Measurements from ENCODE around the gene CCDC197. TPM values are rescaled to one million over a fixed set of nuclear protein-coding genes. Genes with fewer than 3 reads are reported as not detected.
A peak's percentile ranks its signal among the peaks of the same experiment; 100 is the strongest.

CCDC197 gene
- total and polyA plus RNA-seq, 8 donors: not detected

DNA sequence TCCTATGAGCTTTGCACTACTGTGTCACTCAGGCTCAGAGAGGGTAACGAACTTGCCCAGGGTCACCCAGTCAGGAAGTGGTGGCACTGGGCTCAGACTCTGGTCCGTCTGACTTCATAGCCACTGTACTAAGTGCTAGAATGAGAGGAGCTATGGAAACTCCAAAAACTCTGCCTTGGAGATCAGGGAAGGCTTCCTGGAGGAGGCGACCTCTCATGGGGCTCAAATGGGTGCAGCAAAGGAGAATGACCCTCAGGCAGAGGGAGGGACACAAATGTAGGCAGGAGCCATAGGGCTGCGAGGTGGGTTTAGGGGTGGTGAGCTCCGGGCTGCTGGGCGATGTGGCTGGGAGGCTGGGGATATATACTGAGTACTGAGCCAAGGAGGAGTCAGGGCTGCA, 3.2 kb downstream of the CCDC197 start:
- TF ChIP-seq, protein P1, sequence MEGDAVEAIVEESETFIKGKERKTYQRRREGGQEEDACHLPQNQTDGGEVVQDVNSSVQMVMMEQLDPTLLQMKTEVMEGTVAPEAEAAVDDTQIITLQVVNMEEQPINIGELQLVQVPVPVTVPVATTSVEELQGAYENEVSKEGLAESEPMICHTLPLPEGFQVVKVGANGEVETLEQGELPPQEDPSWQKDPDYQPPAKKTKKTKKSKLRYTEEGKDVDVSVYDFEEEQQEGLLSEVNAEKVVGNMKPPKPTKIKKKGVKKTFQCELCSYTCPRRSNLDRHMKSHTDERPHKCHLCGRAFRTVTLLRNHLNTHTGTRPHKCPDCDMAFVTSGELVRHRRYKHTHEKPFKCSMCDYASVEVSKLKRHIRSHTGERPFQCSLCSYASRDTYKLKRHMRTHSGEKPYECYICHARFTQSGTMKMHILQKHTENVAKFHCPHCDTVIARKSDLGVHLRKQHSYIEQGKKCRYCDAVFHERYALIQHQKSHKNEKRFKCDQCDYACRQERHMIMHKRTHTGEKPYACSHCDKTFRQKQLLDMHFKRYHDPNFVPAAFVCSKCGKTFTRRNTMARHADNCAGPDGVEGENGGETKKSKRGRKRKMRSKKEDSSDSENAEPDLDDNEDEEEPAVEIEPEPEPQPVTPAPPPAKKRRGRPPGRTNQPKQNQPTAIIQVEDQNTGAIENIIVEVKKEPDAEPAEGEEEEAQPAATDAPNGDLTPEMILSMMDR (IDR thresholded peaks at IDR 0.05): no peak

DNA sequence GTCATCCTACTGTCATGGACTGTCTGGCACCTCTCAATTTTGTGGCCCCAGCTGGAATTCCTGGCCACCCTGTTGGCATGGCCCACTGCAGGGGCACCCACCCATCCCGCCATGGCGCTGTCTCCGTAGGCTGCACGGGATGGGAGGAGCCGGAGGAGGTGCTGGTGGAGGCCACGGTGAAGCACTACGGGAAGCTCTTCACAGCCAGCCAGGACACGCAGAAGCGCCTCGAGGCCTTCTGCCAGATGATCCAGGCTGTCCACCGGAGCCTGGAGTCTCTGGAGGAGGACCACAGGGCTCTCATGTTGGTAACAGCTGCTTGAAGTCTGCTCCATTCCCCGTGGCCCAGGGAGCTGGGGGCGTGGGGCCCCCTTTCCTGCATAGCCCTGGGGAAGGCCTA, 3.9 kb downstream of the CCDC197 start:
- 76 to 80% methylated on average over 12 to 13 of the region's 13 CpGs for WGBS, 2 donors
- no peaks in the 10 kb centered on the region for H3K9me3 ChIP-seq
- ATAC-seq (no peak), FAIRE-seq (no peak), DNase-seq (no peak)
- no peak overlapping the region for H3K27ac ChIP-seq
- TF ChIP-seq, protein P1 (IDR thresholded peaks at IDR 0.05): no peak
- no peaks in the 10 kb centered on the region for H3K4me1 ChIP-seq
- H3K27me3 ChIP-seq: no peaks in the 10 kb centered on the region
- H3K36me3 ChIP-seq: no peaks in the 10 kb centered on the region
- intact Hi-C loops (cut with DNase I): loop anchor here in 2 of 3 donors (2.0 to 5.0 kb wide), 2 partner anchors 62 to 64 kb away; no protein-coding TSS in a partner anchor
- H3K4me3 ChIP-seq: no peak overlapping the region

More for the DNA sequence above, 3.2 kb downstream of the CCDC197 start:
- Histone ChIP-seq H3K4me3 (no peak overlapping the region), H3K9me3 (no peaks in the 10 kb centered on the region), H3K27me3 (no peaks in the 10 kb centered on the region), H3K27ac (no peak overlapping the region), H3K36me3 (no peaks in the 10 kb centered on the region), H3K4me1 (no peaks in the 10 kb centered on the region)
- no peak for DNase-seq
- WGBS, 2 donors: 77 to 80% methylated on average over 6 of the region's 6 CpGs
- FAIRE-seq: no peak
- intact Hi-C loops (cut with DNase I): loop anchor here in 2 of 3 donors (2.0 to 5.0 kb wide), 2 partner anchors 61 to 63 kb away; no protein-coding TSS in a partner anchor
- ATAC-seq: no peak

DNA sequence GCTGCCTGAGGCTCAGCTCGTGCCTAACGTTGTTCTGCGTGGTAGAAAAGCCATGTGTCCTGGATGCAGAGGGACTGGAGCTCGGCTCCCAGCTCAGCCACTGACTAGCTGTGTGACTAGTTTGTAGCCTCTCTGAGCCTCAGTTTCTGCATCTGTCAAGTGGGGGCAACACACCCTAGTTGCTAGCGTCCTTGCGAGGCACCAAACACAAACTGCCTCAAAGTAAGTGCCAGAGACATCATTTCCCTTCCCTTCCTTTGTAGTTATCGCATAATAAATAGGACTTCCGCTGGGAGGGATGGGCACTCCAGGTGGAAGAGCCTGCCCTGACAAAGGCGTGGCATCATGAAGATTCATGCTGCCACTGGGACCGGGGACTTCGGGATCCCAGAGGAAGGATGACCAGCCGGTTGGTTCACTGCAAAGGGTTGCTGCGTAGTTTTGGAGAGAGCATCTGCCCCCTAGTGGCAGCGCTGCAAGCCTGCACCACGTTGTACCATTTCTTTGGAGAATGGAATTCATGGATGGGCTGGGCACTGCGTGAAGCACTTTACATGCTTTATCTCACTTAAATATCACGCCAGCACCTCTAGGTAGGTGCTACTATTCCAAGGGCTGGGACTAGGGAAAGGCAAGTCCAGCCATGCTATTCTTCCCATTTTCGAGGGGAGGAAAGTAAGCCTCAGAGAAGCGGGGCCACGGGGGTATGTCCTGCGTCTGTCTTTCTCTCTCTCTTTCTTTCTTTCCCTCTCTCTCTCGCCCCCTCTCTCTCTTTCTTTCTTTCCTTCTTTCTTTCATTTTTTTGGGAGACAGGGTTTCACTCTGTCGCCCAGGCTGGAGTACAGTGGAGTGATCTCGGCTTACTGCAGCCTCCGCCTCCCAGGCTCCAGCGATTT, 4.6 kb downstream of the CCDC197 start:
- FAIRE-seq: peak; percentile 64
- no peaks in the 10 kb centered on the region for H3K27me3 ChIP-seq

DNA sequence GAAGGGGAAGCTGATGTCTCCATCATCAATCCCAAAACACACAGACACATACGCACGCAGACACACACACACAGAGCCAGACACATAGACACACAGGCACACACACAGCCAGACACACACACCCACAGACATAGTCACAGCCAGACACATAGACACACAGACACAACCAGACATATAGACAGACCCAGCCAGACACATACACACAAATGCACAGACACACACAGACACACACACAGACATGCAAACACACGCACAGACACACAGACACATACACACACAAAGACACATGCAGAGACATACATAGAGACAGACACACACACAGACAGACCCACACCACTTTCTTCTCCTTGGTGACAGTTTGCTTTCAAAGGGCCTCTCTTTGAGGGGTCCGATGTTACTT, 6.3 kb downstream of the CCDC197 start:
- Histone ChIP-seq H3K4me1 (no peaks in the 10 kb centered on the region), H3K4me3 (no peak overlapping the region), H3K36me3 (no peaks in the 10 kb centered on the region), H3K27ac (no peak overlapping the region), H3K27me3 (no peaks in the 10 kb centered on the region), H3K9me3 (no peaks in the 10 kb centered on the region)
- intact Hi-C loops (cut with DNase I): loop anchor here in 1 of 3 donors (5.0 kb wide), 1 partner anchor 66 kb away; no protein-coding TSS in a partner anchor
- TF ChIP-seq, protein P1 (IDR thresholded peaks at IDR 0.05): no peak
- FAIRE-seq (no peak), DNase-seq (no peak), ATAC-seq (no peak)
- 66 to 83% methylated on average over 4 of the region's 4 CpGs for WGBS, 2 donors

More for the DNA sequence above, 4.6 kb downstream of the CCDC197 start:
- Histone ChIP-seq H3K36me3 (no peaks in the 10 kb centered on the region), H3K4me1 (no peaks in the 10 kb centered on the region), H3K4me3 (no peak overlapping the region), H3K27ac (no peak overlapping the region), H3K9me3 (no peaks in the 10 kb centered on the region)
- TF ChIP-seq, protein P1 (IDR thresholded peaks at IDR 0.05): peak; percentile 94 to 98 (median 96)
- DNase-seq (peak in 5 of 6 donors; percentile 39 to 74 (median 48)), ATAC-seq (peak; percentile 89 to 98 (median 93))
- WGBS, 2 donors: 43 to 49% methylated on average over 26 of the region's 26 CpGs
- intact Hi-C loops (cut with DNase I): loop anchor here in 2 of 3 donors (2.0 to 5.0 kb wide), 2 partner anchors 63 to 64 kb away; no protein-coding TSS in a partner anchor
